ENCODE data around the gene SYT1. TPM values are rescaled to one million over a fixed set of nuclear protein-coding genes. Genes with fewer than 3 reads are reported as not detected.
"Not testable (repeated sequence)": the region's sequence is repeated elsewhere in the genome, so short reads cannot be mapped to it uniquely, and the experiment has no call there.

The SYT1 gene
- total and polyA plus RNA-seq, 2 of the 8 experiments (the other 6 are each of a cell fraction or from before 2014, with no cell fraction given) = 11.0 to 34.6 TPM

GRCh38 chr12:79206871-79207270, 342.3 kb downstream of the SYT1 start (continued):
- TF ChIP-seq, protein P1, sequence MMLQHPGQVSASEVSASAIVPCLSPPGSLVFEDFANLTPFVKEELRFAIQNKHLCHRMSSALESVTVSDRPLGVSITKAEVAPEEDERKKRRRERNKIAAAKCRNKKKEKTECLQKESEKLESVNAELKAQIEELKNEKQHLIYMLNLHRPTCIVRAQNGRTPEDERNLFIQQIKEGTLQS (IDR thresholded peaks at IDR 0.05; ENCODE audit: insufficient read depth, low read depth, low read length) = no peak

GRCh38 chr12:79210403-79210802, 345.8 kb downstream of the SYT1 start:
- not testable (repeated sequence) for H3K23ac ChIP-seq (ENCODE audit: insufficient read length); H3K9me3 ChIP-seq (ENCODE audit: insufficient read depth in 2 of 2, low read depth in 1 of 2, low read length in 1 of 2)
- 100% methylated on average over 3 of the region's 3 CpGs; no CpG with 5 or more reads in 1 of the 2 experiments for WGBS, 2 experiments (ENCODE audit: extremely low coverage in 1 of 2, insufficient coverage in 1 of 2, insufficient read length in 1 of 2, insufficient replicate concordance in 2 of 2, low coverage in 1 of 2, low lambda C conversion rate in 2 of 2, missing lambda C conversion rate in 1 of 2)

More at GRCh38 chr12:79210403-79210802, 345.8 kb downstream of the SYT1 start:
- H2BK120ac ChIP-seq (replicated peaks; ENCODE audit: low read depth, low read length); H3K79me1 ChIP-seq (ENCODE audit: low read depth, low read length); H2BK12ac ChIP-seq (ENCODE audit: low read depth, low read length); CTCF ChIA-PET (ENCODE audit: partially characterized antibody); DNase-seq (ENCODE audit: low read depth in 1 of 2, low spot score in 2 of 2); H4K8ac ChIP-seq (ENCODE audit: extremely low read depth, insufficient read depth, low read length); H3K4me2 ChIP-seq (ENCODE audit: insufficient read depth in 1 of 2, low read depth in 2 of 2, low read length in 2 of 2); POLR2A ChIA-PET (ENCODE audit: partially characterized antibody); H3K4me3 ChIP-seq (ENCODE audit: extremely low read depth in 1 of 4, insufficient read depth in 2 of 4, low read depth in 3 of 4, low read length in 4 of 4); H3K27me3 ChIP-seq (replicated peaks in 1 of 4; ENCODE audit: control insufficient read depth in 3 of 4, extremely low read depth in 1 of 4, insufficient read depth in 3 of 4, low read length in 3 of 4); H3K79me2 ChIP-seq (ENCODE audit: control insufficient read depth in 1 of 2, insufficient read depth in 2 of 2, low read length in 2 of 2); H3K56ac ChIP-seq (replicated peaks; ENCODE audit: insufficient read length, low read depth, low read length); H2AK5ac ChIP-seq (ENCODE audit: low read depth, low read length); H3K18ac ChIP-seq (ENCODE audit: extremely low read depth, low read length); H3K4ac ChIP-seq (replicated peaks; ENCODE audit: insufficient read length, low read depth, low read length); H3K4me1 ChIP-seq (replicated peaks in 1 of 4; ENCODE audit: control insufficient read depth in 3 of 4, insufficient read depth in 4 of 4, low read length in 3 of 4); H4K91ac ChIP-seq (replicated peaks; ENCODE audit: insufficient read length, low read length); H4K20me1 ChIP-seq (replicated peaks in 1 of 2; ENCODE audit: control insufficient read depth in 1 of 2, insufficient read depth in 2 of 2, low read length in 2 of 2); FAIRE-seq; H2BK5ac ChIP-seq (ENCODE audit: low read depth, low read length); H2BK20ac ChIP-seq (ENCODE audit: low read length); H3K27ac ChIP-seq (ENCODE audit: low read depth, low read length); H3K9ac ChIP-seq (replicated peaks in 1 of 4; ENCODE audit: extremely low read depth in 1 of 4, low read depth in 3 of 4, low read length in 3 of 4); H3K36me3 ChIP-seq (ENCODE audit: control insufficient read depth in 2 of 4, insufficient read depth in 4 of 4, low read length in 3 of 4); H4K5ac ChIP-seq (ENCODE audit: insufficient read length, low read depth, low read length); H2AFZ ChIP-seq (ENCODE audit: low read length); H3K23me2 ChIP-seq (ENCODE audit: low read depth, low read length); H3K14ac ChIP-seq (ENCODE audit: insufficient read length); H2BK15ac ChIP-seq (ENCODE audit: low read length): not testable (repeated sequence)

All from H1 (cell line).